HFF-Myc (cell line): ENCODE results near the gene KRT85.

Source experiments
- DNase-seq: peaks from one replicate; pipeline ENCODE4 v3.0.0-alpha.2; 2011; ENCODE audit warnings: low read depth; ENCODE audit errors: extremely low read depth
- H3K4me3 ChIP-seq: replicated peaks from 2 replicates; pipeline ENCODE4 v1.5.1; 2011; ENCODE audit warnings: low read depth, mild to moderate bottlenecking, control low read depth, low read length
- CTCF ChIP-seq: IDR thresholded peaks from 2 replicates; pipeline ENCODE4 v1.5.1; 2012; ENCODE audit warnings: mild to moderate bottlenecking, low read depth, low read length, control low read depth; ENCODE audit errors: missing control alignments

KRT85 gene

GRCh38 chr12:52402377-52402776, 35.1 kb upstream of the KRT85 start:
- H3K4me3 ChIP-seq: no peak overlapping the region
- DNase-seq: no peak
- TF ChIP-seq CTCF: no peak

- no peak overlapping the region for H3K4me3 ChIP-seq
- no peak for TF ChIP-seq CTCF
- DNase-seq: no peak
Observed at GRCh38 chr12:52401926-52402325, 34.6 kb upstream of the KRT85 start.

- no peak overlapping the region for H3K4me3 ChIP-seq
- no peak for TF ChIP-seq CTCF
- no peak for DNase-seq
Observed at GRCh38 chr12:52401526-52401925, 34.2 kb upstream of the KRT85 start.

- DNase-seq: no peak
- H3K4me3 ChIP-seq: no peak overlapping the region
- TF ChIP-seq CTCF: no peak
Observed at GRCh38 chr12:52400906-52401305, 33.6 kb upstream of the KRT85 start.

- no peak for DNase-seq
- H3K4me3 ChIP-seq: no peak overlapping the region
- no peak for TF ChIP-seq CTCF
Observed at GRCh38 chr12:52399756-52400155, 32.5 kb upstream of the KRT85 start.

- H3K4me3 ChIP-seq: no peak overlapping the region
- no peak for TF ChIP-seq CTCF
- DNase-seq: no peak
Observed at GRCh38 chr12:52398176-52398575, 30.9 kb upstream of the KRT85 start.

GRCh38 chr12:52396656-52397055, 29.4 kb upstream of the KRT85 start:
- no peak for TF ChIP-seq CTCF
- no peak for DNase-seq
- H3K4me3 ChIP-seq: no peak overlapping the region
